DND-41 (cell line): ENCODE data around the gene SLC44A1.

ENCODE experiments used
- ATAC-seq: fragments of 200-7000 bp; cut with Tn5 transposase; 3 replicates; pipeline ENCODE4 v1.9.1; 2021; ENCODE audit warnings: low read depth; ENCODE audit not compliant: insufficient read depth
- DNase-seq: peaks from one replicate; pipeline ENCODE4 v3.0.0-alpha.2; 2020
- H2AFZ ChIP-seq: 2 replicates; pipeline ENCODE4 v1.6.0; 2012; ENCODE audit warnings: low read depth, low read length
- H3K27ac ChIP-seq: 2 replicates; pipeline ENCODE4 v1.5.1; 2012; ENCODE audit warnings: low read length, inconsistent platforms
- H3K27me3 ChIP-seq: fragments of 200-600 bp; sonication (generic); 2 replicates; pipeline ENCODE4 v1.6.0; 2012; ENCODE audit warnings: low read length, mild to moderate bottlenecking, inconsistent platforms; ENCODE audit not compliant: insufficient read depth, poor library complexity
- H3K36me3 ChIP-seq: 2 replicates; pipeline ENCODE4 v1.5.1; 2012; ENCODE audit warnings: low read length, inconsistent platforms; ENCODE audit not compliant: insufficient read depth
- H3K4me1 ChIP-seq: 2 replicates; pipeline ENCODE4 v1.5.1; 2012; ENCODE audit warnings: mild to moderate bottlenecking, low read length; ENCODE audit not compliant: insufficient read depth
- H3K4me2 ChIP-seq: 2 replicates; pipeline ENCODE4 v1.6.0; 2012; ENCODE audit warnings: mild to moderate bottlenecking, moderate library complexity, low read length, inconsistent platforms; ENCODE audit not compliant: insufficient read depth
- H3K4me3 ChIP-seq, 2 experiments: fragments of 200-600 bp in 1 of 2; shearing (Covaris generic) in 1 of 2; 2 replicates each; pipeline ENCODE4 v1.5.1; 2012 to 2016; ENCODE audit warnings: inconsistent platforms in 2 of 2, low read length in 2 of 2, mild to moderate bottlenecking in 2 of 2, low read depth in 1 of 2, moderate library complexity in 1 of 2
- H3K79me2 ChIP-seq: 2 replicates; pipeline ENCODE4 v1.6.0; 2012; ENCODE audit warnings: low read length, inconsistent platforms; ENCODE audit not compliant: insufficient read depth
- H3K9ac ChIP-seq: 2 replicates; pipeline ENCODE4 v1.6.0; 2012; ENCODE audit warnings: low read depth, mild to moderate bottlenecking, inconsistent platforms, low read length, moderate library complexity
- H3K9me3 ChIP-seq: 2 replicates; pipeline ENCODE4 v1.5.1; 2012; ENCODE audit warnings: low read length, moderate library complexity, mild to moderate bottlenecking, inconsistent platforms; ENCODE audit not compliant: insufficient read depth, severe bottlenecking
- H4K20me1 ChIP-seq: 2 replicates; pipeline ENCODE4 v1.6.0; 2012; ENCODE audit warnings: low read length; ENCODE audit not compliant: insufficient read depth
- CTCF ChIP-seq: IDR thresholded peaks from 2 replicates; pipeline ENCODE4 v1.5.1; 2012; ENCODE audit warnings: borderline replicate concordance, low read length, moderate library complexity, mild to moderate bottlenecking; ENCODE audit not compliant: poor library complexity, severe bottlenecking; ENCODE audit errors: extremely low read depth
- EZH2 ChIP-seq: IDR thresholded peaks from 3 replicates; pipeline ENCODE4 v1.6.1; 2012; ENCODE audit warnings: borderline replicate concordance, low read depth, mild to moderate bottlenecking, moderate library complexity, low read length, inconsistent platforms; ENCODE audit not compliant: severe bottlenecking

Gene SLC44A1

GRCh38 chr9:105396441-105396840, 152.0 kb downstream of the SLC44A1 start:
- H2AFZ ChIP-seq: no peak overlapping the region
- H3K9me3 ChIP-seq: no peaks in the 10 kb centered on the region
- no peaks in the 10 kb centered on the region; the same call in 1 of the 2 replicates for H3K4me1 ChIP-seq
- H3K9ac ChIP-seq: no peak overlapping the region
- peaks cover 9% of the 10 kb centered on the region for H3K27me3 ChIP-seq
- H3K4me3 ChIP-seq: no peak overlapping the region
- DNase-seq: no peak
- H3K36me3 ChIP-seq: no peaks in the 10 kb centered on the region
- no peaks in the 10 kb centered on the region for H3K79me2 ChIP-seq
- no peak overlapping the region for H3K27ac ChIP-seq
- ATAC-seq: no peak
- TF ChIP-seq CTCF (no peak), EZH2 (no peak)
- H4K20me1 ChIP-seq: no peaks in the 10 kb centered on the region
- H3K4me2 ChIP-seq: no peak overlapping the region

- Histone ChIP-seq H3K36me3 (no peaks in the 10 kb centered on the region), H3K4me1 (peaks cover 4% of the 10 kb centered on the region; the same call in 1 of the 2 replicates), H3K79me2 (no peaks in the 10 kb centered on the region), H2AFZ (no peak overlapping the region), H3K9ac (no peak overlapping the region), H3K4me3 (no peak overlapping the region), H3K27me3 (peaks cover 11% of the 10 kb centered on the region), H3K4me2 (no peak overlapping the region), H3K9me3 (no peaks in the 10 kb centered on the region), H3K27ac (no peak overlapping the region), H4K20me1 (no peaks in the 10 kb centered on the region)
- no peak for DNase-seq
- ATAC-seq: no peak
- TF ChIP-seq CTCF (no peak), EZH2 (no peak)
These were observed 152.4 kb downstream of the SLC44A1 start for GRCh38 chr9:105396901-105397300.

GRCh38 chr9:105399117-105399516, 154.7 kb downstream of the SLC44A1 start:
- Histone ChIP-seq H3K79me2 (no peaks in the 10 kb centered on the region), H4K20me1 (no peaks in the 10 kb centered on the region), H3K36me3 (no peaks in the 10 kb centered on the region), H3K4me3 (no peak overlapping the region), H3K4me1 (peaks cover 18% of the 10 kb centered on the region; the same call in 1 of the 2 replicates), H3K27ac (no peak overlapping the region), H3K27me3 (peaks cover 21% of the 10 kb centered on the region), H2AFZ (no peak overlapping the region), H3K9me3 (no peaks in the 10 kb centered on the region), H3K4me2 (no peak overlapping the region), H3K9ac (no peak overlapping the region)
- ATAC-seq (no peak), DNase-seq (no peak)
- TF ChIP-seq EZH2: no peak
- TF ChIP-seq CTCF: no peak

GRCh38 chr9:105401651-105402050, 157.2 kb downstream of the SLC44A1 start:
- Histone ChIP-seq H3K27ac (no peak overlapping the region), H3K79me2 (no peaks in the 10 kb centered on the region), H3K4me3 (no peak overlapping the region), H3K9me3 (no peaks in the 10 kb centered on the region), H2AFZ (no peak overlapping the region), H3K36me3 (no peaks in the 10 kb centered on the region), H3K27me3 (peaks cover 19% of the 10 kb centered on the region), H3K4me1 (peaks cover 42% of the 10 kb centered on the region), H3K4me2 (no peak overlapping the region), H4K20me1 (no peaks in the 10 kb centered on the region), H3K9ac (no peak overlapping the region)
- DNase-seq (no peak), ATAC-seq (no peak)
- TF ChIP-seq EZH2 (no peak), CTCF (no peak)
